ENCODE measurements around the gene CDK5. TPM values are rescaled to one million over a fixed set of nuclear protein-coding genes. Genes with fewer than 3 reads are reported as not detected.

Gene CDK5
- polyA plus RNA-seq, 5 donors: 13.5 to 18.3 (median 14.6) TPM

Other genes with a start within 250 kb of the CDK5 start
- under 1 TPM; 0.53 to 0.97 (median 0.66) TPM for gene AOC1, start 205.4 kb downstream of the CDK5 start, polyA plus RNA-seq (ENCODE audit: insufficient read depth in 1 of 5, insufficient read length in 5 of 5, low replicate concordance in 1 of 5)
- gene KCNH2, start 79.6 kb downstream of the CDK5 start, polyA plus RNA-seq (ENCODE audit: insufficient read depth in 1 of 5, insufficient read length in 5 of 5, low replicate concordance in 1 of 5): 1 to 10 TPM; 2.9 to 6.3 (median 4.5) TPM
- 10 to 100 TPM in 2 of 5 donors, 1 to 10 TPM in 3; 5.4 to 11.8 (median 7.5) TPM for gene NOS3, start 66.9 kb downstream of the CDK5 start, polyA plus RNA-seq (ENCODE audit: insufficient read depth in 1 of 5, insufficient read length in 5 of 5, low replicate concordance in 1 of 5)
- 1 to 10 TPM; 1.2 to 4.8 (median 3.6) TPM for gene ATG9B, start 33.4 kb downstream of the CDK5 start, polyA plus RNA-seq (ENCODE audit: insufficient read depth in 1 of 5, insufficient read length in 5 of 5, low replicate concordance in 1 of 5)
- gene ABCB8, start 29.4 kb downstream of the CDK5 start, polyA plus RNA-seq (ENCODE audit: insufficient read depth in 1 of 5, insufficient read length in 5 of 5, low replicate concordance in 1 of 5): 10 to 100 TPM; 17.6 to 29.3 (median 24.9) TPM
- 1 to 10 TPM; 2.2 to 7.0 (median 4.5) TPM for gene ASIC3, start 9.4 kb downstream of the CDK5 start, polyA plus RNA-seq (ENCODE audit: insufficient read depth in 1 of 5, insufficient read length in 5 of 5, low replicate concordance in 1 of 5)
- 100 to 1,000 TPM in 3 of 5 donors, 10 to 100 TPM in 2; 81.9 to 121 (median 103) TPM for gene SLC4A2, start 1.7 kb upstream of the CDK5 start, polyA plus RNA-seq (ENCODE audit: insufficient read depth in 1 of 5, insufficient read length in 5 of 5, low replicate concordance in 1 of 5)
- gene FASTK, start 22.9 kb upstream of the CDK5 start, polyA plus RNA-seq (ENCODE audit: insufficient read depth in 1 of 5, insufficient read length in 5 of 5, low replicate concordance in 1 of 5): 10 to 100 TPM; 30.9 to 66.9 (median 45.5) TPM
- 10 to 100 TPM; 17.8 to 41.3 (median 22.8) TPM for gene TMUB1, start 25.6 kb upstream of the CDK5 start, polyA plus RNA-seq (ENCODE audit: insufficient read depth in 1 of 5, insufficient read length in 5 of 5, low replicate concordance in 1 of 5)
- gene AGAP3, start 28.6 kb upstream of the CDK5 start, polyA plus RNA-seq (ENCODE audit: insufficient read depth in 1 of 5, insufficient read length in 5 of 5, low replicate concordance in 1 of 5): 100 to 1,000 TPM in 1 of 5 donors, 10 to 100 TPM in 4; 73.3 to 100 (median 95.7) TPM
- gene GBX1, start 109.8 kb upstream of the CDK5 start, polyA plus RNA-seq (ENCODE audit: insufficient read depth in 1 of 5, insufficient read length in 5 of 5, low replicate concordance in 1 of 5): under 1 TPM in 2 of 5 donors, not detected in 3; 0.14 to 0.26 TPM
- under 1 TPM in 1 of 5 donors, not detected in 4; 0.23 TPM for gene ASB10, start 129.4 kb upstream of the CDK5 start, polyA plus RNA-seq (ENCODE audit: insufficient read depth in 1 of 5, insufficient read length in 5 of 5, low replicate concordance in 1 of 5)
- under 1 TPM in 1 of 5 donors, not detected in 4; 0.35 TPM for gene H2BK1, start 152.6 kb upstream of the CDK5 start, polyA plus RNA-seq (ENCODE audit: insufficient read depth in 1 of 5, insufficient read length in 5 of 5, low replicate concordance in 1 of 5)
- 10 to 100 TPM; 19.0 to 31.6 (median 22.3) TPM for gene ABCF2, start 169.3 kb upstream of the CDK5 start, polyA plus RNA-seq (ENCODE audit: insufficient read depth in 1 of 5, insufficient read length in 5 of 5, low replicate concordance in 1 of 5)
- gene CHPF2, start 174.6 kb upstream of the CDK5 start, polyA plus RNA-seq (ENCODE audit: insufficient read depth in 1 of 5, insufficient read length in 5 of 5, low replicate concordance in 1 of 5): 10 to 100 TPM; 16.3 to 31.3 (median 19.1) TPM
- gene SMARCD3, start 190.8 kb upstream of the CDK5 start, polyA plus RNA-seq (ENCODE audit: insufficient read depth in 1 of 5, insufficient read length in 5 of 5, low replicate concordance in 1 of 5): 100 to 1,000 TPM in 3 of 5 donors, 10 to 100 TPM in 2; 75.4 to 137 (median 112) TPM